ENCODE measurements around the gene SLC17A9.

SLC17A9 gene

GRCh38 chr20:62913043-62913630 is 39.4 kb upstream of the SLC17A9 start:
- Histone ChIP-seq H3K4me3 (ENCODE audit: low read depth, low read length) (no peak overlapping the region), H3K4me1 (peaks cover 6% of the 10 kb centered on the region), H3K9me3 (no peaks in the 10 kb centered on the region), H3K36me3 (peaks cover 55% of the 10 kb centered on the region), H3K27me3 (no peaks in the 10 kb centered on the region)
- no peak for DNase-seq
- TF ChIP-seq CTCF (IDR thresholded peaks at IDR 0.05; ENCODE audit: low read depth, low read length), result no peak

- Histone ChIP-seq H3K4me3 (ENCODE audit: low read depth, low read length) (no peak overlapping the region), H3K27me3 (no peaks in the 10 kb centered on the region), H3K9me3 (no peaks in the 10 kb centered on the region), H3K4me1 (peaks cover 6% of the 10 kb centered on the region), H3K36me3 (peaks cover 42% of the 10 kb centered on the region)
- no peak for TF ChIP-seq CTCF (IDR thresholded peaks at IDR 0.05; ENCODE audit: low read depth, low read length)
- DNase-seq, result no peak
These were observed 38.1 kb upstream of the SLC17A9 start for GRCh38 chr20:62914436-62914835.

- Histone ChIP-seq H3K27me3 (no peaks in the 10 kb centered on the region), H3K4me3 (ENCODE audit: low read depth, low read length) (no peak overlapping the region), H3K4me1 (peaks cover 6% of the 10 kb centered on the region), H3K36me3 (peaks cover 37% of the 10 kb centered on the region), H3K9me3 (no peaks in the 10 kb centered on the region)
- no peak for DNase-seq
- TF ChIP-seq CTCF (IDR thresholded peaks at IDR 0.05; ENCODE audit: low read depth, low read length), result no peak
These were observed 37.5 kb upstream of the SLC17A9 start for GRCh38 chr20:62914970-62915457.

- no peak for TF ChIP-seq CTCF (IDR thresholded peaks at IDR 0.05; ENCODE audit: low read depth, low read length)
- Histone ChIP-seq H3K4me3 (ENCODE audit: low read depth, low read length) (no peak overlapping the region), H3K27me3 (no peaks in the 10 kb centered on the region), H3K36me3 (peaks cover 18% of the 10 kb centered on the region), H3K9me3 (no peaks in the 10 kb centered on the region), H3K4me1 (peaks cover 11% of the 10 kb centered on the region)
- no peak for DNase-seq
These were observed 35.6 kb upstream of the SLC17A9 start for GRCh38 chr20:62916703-62917476.

DNA sequence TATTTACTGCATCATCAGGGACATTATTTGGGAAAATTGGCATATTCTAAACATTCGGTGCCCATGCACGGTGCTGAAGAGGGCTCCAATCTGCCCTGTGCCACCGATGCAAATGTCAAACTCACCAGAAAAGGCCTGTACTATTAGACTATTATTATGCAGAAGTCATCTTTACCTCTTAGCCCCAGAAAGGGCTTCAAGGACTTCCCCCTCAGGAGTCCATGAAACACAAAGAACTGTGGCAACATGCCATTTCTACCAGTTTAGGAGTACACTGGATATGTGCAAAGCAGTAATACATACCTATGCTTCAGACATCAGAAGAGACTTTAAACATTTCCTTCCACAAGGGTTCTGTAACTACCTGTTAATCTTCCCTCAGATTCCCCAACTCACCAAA is 34.8 kb upstream of the SLC17A9 start:
- H3K27me3 ChIP-seq, result no peaks in the 10 kb centered on the region
- peaks cover 11% of the 10 kb centered on the region for H3K36me3 ChIP-seq
- no peak for TF ChIP-seq CTCF (IDR thresholded peaks at IDR 0.05; ENCODE audit: low read depth, low read length)
- no peak overlapping the region for H3K4me3 ChIP-seq (ENCODE audit: low read depth, low read length)
- DNase-seq, result no peak
- H3K4me1 ChIP-seq, result peaks cover 11% of the 10 kb centered on the region
- no peaks in the 10 kb centered on the region for H3K9me3 ChIP-seq

GRCh38 chr20:62918147-62918546 is 34.4 kb upstream of the SLC17A9 start:
- peaks cover 11% of the 10 kb centered on the region for H3K4me1 ChIP-seq
- no peak for TF ChIP-seq CTCF (IDR thresholded peaks at IDR 0.05; ENCODE audit: low read depth, low read length)
- H3K4me3 ChIP-seq (ENCODE audit: low read depth, low read length), result no peak overlapping the region

More at GRCh38 chr20:62918147-62918546, 34.4 kb upstream of the SLC17A9 start:
- Histone ChIP-seq H3K9me3 (no peaks in the 10 kb centered on the region), H3K27me3 (no peaks in the 10 kb centered on the region), H3K36me3 (peaks cover 7% of the 10 kb centered on the region)
- DNase-seq, result no peak

All from BE2C (cell line).